Measurements from ENCODE around the gene LCN6. TPM values are rescaled to one million over a fixed set of nuclear protein-coding genes. Genes with fewer than 3 reads are reported as not detected.

Gene LCN6
- total RNA-seq, 4 donors from 2014 or later: 6.3 to 7.3 TPM; not detected in 2

- no peak for TF ChIP-seq POLR2A (IDR thresholded peaks at IDR 0.05)
- TF ChIP-seq CTCF (IDR thresholded peaks at IDR 0.05): no peak
- no peak overlapping the region for H3K4me3 ChIP-seq (ENCODE audit: low read depth, poor library complexity, severe bottlenecking)
- WGBS, 2 donors: 22 to 23% methylated on average over 18 of the region's 18 CpGs
- intact Hi-C loops (cut with DNase I; ENCODE audit: low total_unique reads): no loop called here
- DNase-seq (ENCODE audit: low spot score in 2 of 2): no peak
Measured at GRCh38 chr9:136726631-136727191, 21.6 kb downstream of the LCN6 start.

GRCh38 chr9:136726118-136726517 is 22.2 kb downstream of the LCN6 start:
- intact Hi-C loops (cut with DNase I; ENCODE audit: low total_unique reads): no loop called here
- H3K4me3 ChIP-seq (ENCODE audit: low read depth, poor library complexity, severe bottlenecking): no peak overlapping the region
- WGBS, 2 donors: 34 to 58% methylated on average over 12 to 16 of the region's 16 CpGs
- no peak for TF ChIP-seq POLR2A (IDR thresholded peaks at IDR 0.05)
- no peak for TF ChIP-seq CTCF (IDR thresholded peaks at IDR 0.05)
- DNase-seq (ENCODE audit: low spot score in 2 of 2): no peak

- intact Hi-C loops (cut with DNase I; ENCODE audit: low total_unique reads): no loop called here
- WGBS, 2 donors: 46 to 76% methylated on average over 7 to 10 of the region's 10 CpGs
- DNase-seq (ENCODE audit: low spot score in 2 of 2): no peak
- no peak overlapping the region for H3K4me3 ChIP-seq (ENCODE audit: low read depth, poor library complexity, severe bottlenecking)
- no peak for TF ChIP-seq POLR2A (IDR thresholded peaks at IDR 0.05)
- TF ChIP-seq CTCF (IDR thresholded peaks at IDR 0.05): no peak
Measured at GRCh38 chr9:136725612-136726011, 22.7 kb downstream of the LCN6 start.

GRCh38 chr9:136724772-136725171 is 23.6 kb downstream of the LCN6 start:
- intact Hi-C loops (cut with DNase I; ENCODE audit: low total_unique reads): no loop called here
- WGBS, 2 donors: 74 to 78% methylated on average over 7 of the region's 7 CpGs
- no peak for DNase-seq (ENCODE audit: low spot score in 2 of 2)
- H3K4me3 ChIP-seq (ENCODE audit: low read depth, poor library complexity, severe bottlenecking): no peak overlapping the region
- TF ChIP-seq POLR2A (IDR thresholded peaks at IDR 0.05) (no peak), CTCF (IDR thresholded peaks at IDR 0.05) (no peak)

- no peak overlapping the region for H3K4me3 ChIP-seq (ENCODE audit: low read depth, poor library complexity, severe bottlenecking)
- intact Hi-C loops (cut with DNase I; ENCODE audit: low total_unique reads): no loop called here
- 98% methylated on average over 6 to 8 of the region's 8 CpGs for WGBS, 2 donors
- DNase-seq (ENCODE audit: low spot score in 2 of 2): no peak
- TF ChIP-seq POLR2A (IDR thresholded peaks at IDR 0.05) (no peak), CTCF (IDR thresholded peaks at IDR 0.05) (no peak)
Measured at GRCh38 chr9:136723989-136724388, 24.3 kb downstream of the LCN6 start.

GRCh38 chr9:136723362-136723976 is 24.9 kb downstream of the LCN6 start:
- TF ChIP-seq CTCF (IDR thresholded peaks at IDR 0.05) (no peak), POLR2A (IDR thresholded peaks at IDR 0.05) (no peak)
- H3K4me3 ChIP-seq (ENCODE audit: low read depth, poor library complexity, severe bottlenecking): no peak overlapping the region
- 93 to 94% methylated on average over 23 of the region's 32 CpGs for WGBS, 2 donors
- no peak for DNase-seq (ENCODE audit: low spot score in 2 of 2)
- intact Hi-C loops (cut with DNase I; ENCODE audit: low total_unique reads): no loop called here
